ENCODE results near the gene RRAD.

DNA sequence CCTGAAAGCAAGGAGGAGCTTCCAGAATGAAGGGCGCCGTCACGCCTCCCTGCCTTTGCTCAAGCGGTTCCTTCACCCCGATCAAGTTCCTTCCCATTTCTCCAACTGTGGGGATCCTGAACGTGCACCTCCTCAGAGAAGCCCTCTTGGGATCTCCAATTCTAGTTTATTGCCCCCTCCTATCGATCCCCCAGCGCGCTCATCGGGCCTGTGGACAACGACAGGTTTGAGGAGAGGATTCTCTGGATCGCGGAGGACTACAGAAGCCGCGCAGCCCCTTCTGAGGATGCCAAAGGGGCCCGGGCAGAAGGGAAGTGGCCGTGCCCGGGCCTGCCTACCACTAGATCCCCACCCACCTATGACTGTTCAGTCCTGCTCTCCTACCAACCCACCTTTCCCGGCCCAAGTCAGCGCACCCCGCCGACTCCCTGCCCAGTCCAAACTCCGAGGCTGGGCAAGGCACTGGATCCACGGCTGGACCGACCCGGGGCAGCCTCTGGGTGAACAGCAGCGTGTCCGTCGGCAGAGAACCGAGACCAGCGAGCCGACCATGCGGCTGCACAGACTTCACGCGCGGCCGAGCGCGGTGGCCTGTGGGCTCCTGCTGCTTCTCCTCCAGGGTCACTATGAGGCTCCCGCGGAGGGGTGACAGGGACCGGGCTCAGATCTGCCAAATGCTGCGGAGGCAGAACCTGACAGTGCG is 22.9 kb upstream of the RRAD start:
- TF ChIP-seq CTCF (IDR thresholded peaks at IDR 0.05) (no peak), POLR2AphosphoS5 (IDR thresholded peaks at IDR 0.05; ENCODE audit: low read depth, low read length) (no peak)

All from Panc1 (cell line).